A673 (cell line): ENCODE measurements around the gene SIK3.
A peak's percentile ranks its signal among the peaks of the same experiment; 100 is the strongest.

ENCODE experiments used
- CTCF ChIP-seq: fragments of 300-800, 200-600 bp; sonication (generic); conservative IDR thresholded peaks from 2 replicates; pipeline ENCODE4 v1.5.1; 2017; ENCODE audit warnings: low read depth, mild to moderate bottlenecking, antibody characterized with exemption, low read length, moderate library complexity, mixed read lengths
- EZH2 ChIP-seq: fragments of 200-600 bp; sonication (generic); IDR thresholded peaks from 2 replicates; pipeline ENCODE4 v1.6.1; 2017; ENCODE audit warnings: borderline replicate concordance, low read depth, mild to moderate bottlenecking, mixed read lengths, antibody characterized with exemption, low read length; ENCODE audit not compliant: poor library complexity, severe bottlenecking

- TF ChIP-seq CTCF (peak; percentile 55), EZH2 (no peak)
These were observed 170.9 kb downstream of the SIK3 start for GRCh38 chr11:116927163-116927974.
